ENCODE results near the gene PDLIM5.

- TF ChIP-seq REST (IDR thresholded peaks at IDR 0.05; ENCODE audit: insufficient read depth in 1 of 2, low read depth in 2 of 2, low read length in 2 of 2) (no peak), TAF1 (IDR thresholded peaks at IDR 0.05; ENCODE audit: borderline replicate concordance, insufficient read depth, low read length) (no peak), POLR2AphosphoS5 (IDR thresholded peaks at IDR 0.05; ENCODE audit: low read depth, low read length) (no peak)
Measured at GRCh38 chr4:94653984-94654609, 202.4 kb downstream of the PDLIM5 start.
